NCI-H2196 (cell line): Measurements from ENCODE around the gene DAZ1.
"Not testable (repeated sequence)": the region's sequence is repeated elsewhere in the genome, so short reads cannot be mapped to it uniquely, and the experiment has no call there.

ENCODE experiments used
- DNase-seq: peaks from one replicate; lab custom pipeline; 2025; ENCODE audit not compliant: unreplicated experiment; lab: John Stamatoyannopoulos, UW

DAZ1 gene, protein sequence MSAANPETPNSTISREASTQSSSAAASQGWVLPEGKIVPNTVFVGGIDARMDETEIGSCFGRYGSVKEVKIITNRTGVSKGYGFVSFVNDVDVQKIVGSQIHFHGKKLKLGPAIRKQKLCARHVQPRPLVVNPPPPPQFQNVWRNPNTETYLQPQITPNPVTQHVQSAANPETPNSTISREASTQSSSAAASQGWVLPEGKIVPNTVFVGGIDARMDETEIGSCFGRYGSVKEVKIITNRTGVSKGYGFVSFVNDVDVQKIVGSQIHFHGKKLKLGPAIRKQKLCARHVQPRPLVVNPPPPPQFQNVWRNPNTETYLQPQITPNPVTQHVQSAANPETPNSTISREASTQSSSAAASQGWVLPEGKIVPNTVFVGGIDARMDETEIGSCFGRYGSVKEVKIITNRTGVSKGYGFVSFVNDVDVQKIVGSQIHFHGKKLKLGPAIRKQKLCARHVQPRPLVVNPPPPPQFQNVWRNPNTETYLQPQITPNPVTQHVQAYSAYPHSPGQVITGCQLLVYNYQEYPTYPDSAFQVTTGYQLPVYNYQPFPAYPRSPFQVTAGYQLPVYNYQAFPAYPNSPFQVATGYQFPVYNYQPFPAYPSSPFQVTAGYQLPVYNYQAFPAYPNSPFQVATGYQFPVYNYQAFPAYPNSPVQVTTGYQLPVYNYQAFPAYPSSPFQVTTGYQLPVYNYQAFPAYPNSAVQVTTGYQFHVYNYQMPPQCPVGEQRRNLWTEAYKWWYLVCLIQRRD

DNA sequence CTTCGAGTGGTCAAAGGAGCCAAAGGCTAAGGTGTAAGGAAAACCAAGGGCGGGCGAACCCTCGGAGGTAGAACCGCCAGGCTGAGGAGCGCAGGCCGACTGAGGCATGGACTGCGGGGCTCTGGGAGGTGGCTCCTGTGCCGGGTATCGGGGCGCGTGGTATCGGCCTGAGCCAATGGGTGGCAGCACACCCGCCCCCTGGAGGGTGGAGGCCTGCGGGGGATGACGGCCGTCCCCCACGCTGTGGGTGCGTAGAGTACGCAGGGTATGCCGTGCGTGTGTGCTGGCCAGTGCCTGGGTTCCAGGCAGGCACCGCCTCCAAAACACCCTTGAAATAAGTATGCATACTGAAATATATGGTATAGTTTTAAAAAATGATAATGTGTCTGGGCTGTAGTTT is at the start of gene DAZ1:
DAZ1 (minus strand) TSS at position 101 of the 400 bp plus-strand sequence. CDS start 208 bp downstream, outside the sequence.
- DNase-seq: not testable (repeated sequence)

GRCh38 chrY:23219233-23219632 is 20.4 kb upstream of the DAZ1 start, which contains the start of gene DAZ2:
TSS of gene DAZ2 (plus strand) at chrY:23219533. CDS start at chrY:23219741, 208 bp downstream.
- not testable (repeated sequence) for DNase-seq

DNA sequence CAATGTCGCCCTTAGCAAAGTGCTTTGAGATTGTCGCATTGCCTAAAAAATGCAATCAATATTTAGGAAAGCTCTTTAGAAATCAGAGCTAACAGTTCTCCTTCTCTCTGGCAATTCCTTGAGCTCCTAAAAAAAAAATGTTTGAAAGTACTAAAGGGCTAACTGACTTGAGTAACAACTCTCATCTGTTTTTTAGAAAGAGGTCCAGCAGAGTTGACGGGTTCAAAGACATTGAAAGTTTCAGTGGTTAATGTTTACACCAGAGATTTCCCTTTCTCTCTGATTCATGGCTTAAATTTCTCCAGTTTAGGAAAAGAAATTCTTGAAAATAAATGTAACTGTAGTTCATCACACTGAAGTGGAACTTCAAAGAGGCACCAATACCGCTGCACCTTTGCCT is 11.9 kb upstream of the DAZ1 start:
- DNase-seq: not testable (repeated sequence)

DNA sequence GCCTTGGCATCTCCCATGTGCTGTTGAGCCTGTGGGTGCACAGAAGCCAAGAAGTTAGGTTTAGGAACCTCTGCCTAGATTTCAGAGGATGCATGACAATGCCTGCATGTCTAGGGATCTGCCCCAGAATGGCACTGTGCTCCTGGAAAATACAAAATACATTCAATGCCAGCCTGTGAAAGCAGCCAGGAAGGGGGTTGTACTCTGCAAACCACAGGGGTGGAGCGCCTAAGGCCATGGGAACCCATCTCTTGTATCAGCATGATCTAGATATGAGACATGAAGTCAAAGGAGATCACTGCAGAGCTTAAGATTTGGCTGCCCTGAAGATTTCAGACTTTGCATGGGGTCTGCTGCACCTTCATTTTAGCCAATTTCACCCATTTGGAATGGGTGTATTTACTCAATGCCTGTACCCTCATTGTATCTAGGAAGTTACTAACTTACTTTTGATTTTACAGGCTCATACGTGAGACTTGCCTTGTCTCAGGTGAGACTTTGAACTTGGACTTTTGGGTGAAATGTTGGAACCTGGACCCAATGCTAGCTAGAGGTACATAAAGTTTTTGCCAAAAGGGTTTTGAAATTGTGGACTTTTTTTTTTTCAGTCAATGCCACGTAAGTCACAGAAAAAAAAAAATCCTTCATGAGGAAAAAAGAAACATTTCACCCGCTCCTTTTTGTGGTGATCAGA is 11.1 kb upstream of the DAZ1 start:
- DNase-seq: not testable (repeated sequence)

DNA sequence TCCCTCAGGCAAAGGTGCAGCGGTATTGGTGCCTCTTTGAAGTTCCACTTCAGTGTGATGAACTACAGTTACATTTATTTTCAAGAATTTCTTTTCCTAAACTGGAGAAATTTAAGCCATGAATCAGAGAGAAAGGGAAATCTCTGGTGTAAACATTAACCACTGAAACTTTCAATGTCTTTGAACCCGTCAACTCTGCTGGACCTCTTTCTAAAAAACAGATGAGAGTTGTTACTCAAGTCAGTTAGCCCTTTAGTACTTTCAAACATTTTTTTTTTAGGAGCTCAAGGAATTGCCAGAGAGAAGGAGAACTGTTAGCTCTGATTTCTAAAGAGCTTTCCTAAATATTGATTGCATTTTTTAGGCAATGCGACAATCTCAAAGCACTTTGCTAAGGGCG is 8.6 kb upstream of the DAZ1 start:
- DNase-seq: not testable (repeated sequence)
